DOHH2 (cell line): ENCODE results near the gene URM1.

Experiments
- H3F3A ChIP-seq: fragments of 200-600 bp; sonication (generic), shearing (Covaris generic); 2 replicates; pipeline ENCODE4 v1.6.0; 2016; ENCODE audit warnings: antibody characterized with exemption, mild to moderate bottlenecking; ENCODE audit not compliant: control insufficient read depth, insufficient read depth
- H3K27ac ChIP-seq: fragments of 200-600 bp; sonication (generic); 2 replicates; pipeline ENCODE4 v1.5.1; 2014; ENCODE audit warnings: low read depth, mild to moderate bottlenecking, low read length, moderate library complexity
- H3K27me3 ChIP-seq: fragments of 200-600 bp; sonication (generic); 2 replicates; pipeline ENCODE4 v1.6.1; 2014; ENCODE audit warnings: mild to moderate bottlenecking, low read length, mixed read lengths; ENCODE audit not compliant: control insufficient read depth
- H3K36me3 ChIP-seq: fragments of 200-600 bp; sonication (generic); 2 replicates; pipeline ENCODE4 v1.6.1; 2014; ENCODE audit warnings: mild to moderate bottlenecking, low read length, moderate library complexity, mixed read lengths; ENCODE audit not compliant: control insufficient read depth
- H3K4me1 ChIP-seq: fragments of 200-600 bp; sonication (generic); 2 replicates; pipeline ENCODE4 v1.6.1; 2014; ENCODE audit warnings: mild to moderate bottlenecking, low read length, mixed read lengths; ENCODE audit not compliant: control insufficient read depth
- H3K4me2 ChIP-seq: fragments of 200-600 bp; sonication (generic); 2 replicates; pipeline ENCODE4 v1.6.0; 2014; ENCODE audit warnings: mild to moderate bottlenecking, low read length, moderate library complexity
- H3K4me3 ChIP-seq: fragments of 200-600 bp; sonication (generic); 2 replicates; pipeline ENCODE4 v1.5.1; 2014; ENCODE audit warnings: mild to moderate bottlenecking, low read length, mixed read lengths
- H3K79me2 ChIP-seq: fragments of 200-600 bp; sonication (generic); 2 replicates; pipeline ENCODE4 v1.6.1; 2014; ENCODE audit warnings: mild to moderate bottlenecking, low read length, mixed read lengths; ENCODE audit not compliant: control insufficient read depth
- H3K9me2 ChIP-seq: fragments of 200-600 bp; sonication (generic); replicated peaks from 2 replicates; pipeline ENCODE4 v1.6.1; 2014; ENCODE audit warnings: mild to moderate bottlenecking, low read length, mixed read lengths; ENCODE audit not compliant: control insufficient read depth
- H3K9me3 ChIP-seq: fragments of 200-600 bp; sonication (generic); 2 replicates; pipeline ENCODE4 v1.6.1; 2014; ENCODE audit warnings: antibody characterized with exemption, low read length, mixed read lengths; ENCODE audit not compliant: control insufficient read depth, insufficient read depth
- H4K20me1 ChIP-seq: fragments of 200-600 bp; sonication (generic); 2 replicates; pipeline ENCODE4 v1.6.0; 2014; ENCODE audit warnings: low read depth, mild to moderate bottlenecking, antibody characterized with exemption, low read length, moderate library complexity; ENCODE audit not compliant: control insufficient read depth, insufficient read depth
- EZH2phosphoT487 ChIP-seq: fragments of 200-600 bp; sonication (generic); IDR thresholded peaks from 2 replicates; pipeline ENCODE4 v1.6.1; 2017; ENCODE audit warnings: borderline replicate concordance, mild to moderate bottlenecking, antibody characterized with exemption, low read length, moderate library complexity, mixed read lengths
- TF ChIP-seq, protein P1 (sequence below): fragments of 200-600 bp; sonication (generic); IDR thresholded peaks from one replicate; pipeline ENCODE4 v1.5.1; 2014; ENCODE audit warnings: antibody characterized with exemption, mild to moderate bottlenecking, low read depth, low read length; ENCODE audit not compliant: poor library complexity, severe bottlenecking

The URM1 gene

DNA sequence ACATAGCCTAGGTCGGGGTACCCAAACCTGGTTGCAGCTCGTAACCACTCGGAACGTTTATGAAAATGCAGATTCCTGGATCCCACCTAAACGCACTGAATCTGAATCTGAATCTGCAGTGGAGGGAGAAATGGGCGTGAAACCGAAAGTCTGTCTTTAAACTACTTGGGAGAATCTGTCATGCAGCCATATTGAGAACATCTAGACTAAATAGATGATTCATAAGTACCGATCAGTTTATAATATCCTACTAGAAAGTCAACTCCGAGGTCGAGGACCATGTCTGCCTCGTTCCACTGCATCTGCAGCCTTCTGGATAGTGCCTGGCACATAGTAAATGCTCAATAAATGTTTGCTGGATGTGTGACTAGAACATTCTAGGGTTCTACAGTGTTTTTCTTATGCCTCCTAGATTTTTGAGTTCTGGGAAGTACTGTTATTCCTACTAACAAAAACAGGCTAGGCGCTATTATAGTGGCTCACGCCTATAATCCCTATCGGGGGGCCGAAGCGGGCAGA is 47.9 kb upstream of the URM1 start:
- Histone ChIP-seq H4K20me1 (no peaks in the 10 kb centered on the region), H3K27me3 (no peaks in the 10 kb centered on the region), H3K4me1 (peaks cover 23% of the 10 kb centered on the region), H3K27ac (peak overlapping the region; percentile 71), H3K9me2 (no peaks in the 10 kb centered on the region), H3K36me3 (peaks cover 32% of the 10 kb centered on the region), H3K4me2 (peak overlapping the region; percentile 84), H3K9me3 (no peaks in the 10 kb centered on the region), H3K4me3 (peak overlapping the region; percentile 93), H3F3A (no peaks in the 10 kb centered on the region), H3K79me2 (peaks cover 47% of the 10 kb centered on the region)
- TF ChIP-seq, protein P1, sequence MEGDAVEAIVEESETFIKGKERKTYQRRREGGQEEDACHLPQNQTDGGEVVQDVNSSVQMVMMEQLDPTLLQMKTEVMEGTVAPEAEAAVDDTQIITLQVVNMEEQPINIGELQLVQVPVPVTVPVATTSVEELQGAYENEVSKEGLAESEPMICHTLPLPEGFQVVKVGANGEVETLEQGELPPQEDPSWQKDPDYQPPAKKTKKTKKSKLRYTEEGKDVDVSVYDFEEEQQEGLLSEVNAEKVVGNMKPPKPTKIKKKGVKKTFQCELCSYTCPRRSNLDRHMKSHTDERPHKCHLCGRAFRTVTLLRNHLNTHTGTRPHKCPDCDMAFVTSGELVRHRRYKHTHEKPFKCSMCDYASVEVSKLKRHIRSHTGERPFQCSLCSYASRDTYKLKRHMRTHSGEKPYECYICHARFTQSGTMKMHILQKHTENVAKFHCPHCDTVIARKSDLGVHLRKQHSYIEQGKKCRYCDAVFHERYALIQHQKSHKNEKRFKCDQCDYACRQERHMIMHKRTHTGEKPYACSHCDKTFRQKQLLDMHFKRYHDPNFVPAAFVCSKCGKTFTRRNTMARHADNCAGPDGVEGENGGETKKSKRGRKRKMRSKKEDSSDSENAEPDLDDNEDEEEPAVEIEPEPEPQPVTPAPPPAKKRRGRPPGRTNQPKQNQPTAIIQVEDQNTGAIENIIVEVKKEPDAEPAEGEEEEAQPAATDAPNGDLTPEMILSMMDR, result no peak
- TF ChIP-seq EZH2phosphoT487, result no peak

DNA sequence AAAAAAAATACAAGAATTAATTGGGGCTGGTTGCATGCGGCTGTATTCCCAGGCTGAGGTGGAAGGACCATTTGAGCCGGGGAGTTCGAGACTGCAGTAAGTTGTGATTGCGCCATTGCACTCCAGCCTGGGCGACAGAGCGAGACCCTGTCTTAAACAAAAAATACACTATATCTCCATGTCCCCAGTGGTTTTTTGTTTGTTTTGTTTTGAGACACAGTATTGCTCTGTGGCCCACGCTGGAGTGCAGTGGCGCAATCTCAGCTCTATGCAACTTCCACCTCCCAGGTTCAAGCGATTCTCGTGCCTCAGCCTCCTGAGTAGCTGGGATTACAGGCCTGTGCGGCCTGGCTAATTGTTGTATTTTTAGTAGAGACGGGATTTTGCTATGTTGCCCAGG is 47.4 kb upstream of the URM1 start:
- Histone ChIP-seq H3K27me3 (no peaks in the 10 kb centered on the region), H3K79me2 (peaks cover 47% of the 10 kb centered on the region), H3K4me1 (peaks cover 23% of the 10 kb centered on the region), H3F3A (no peaks in the 10 kb centered on the region), H3K27ac (no peak overlapping the region), H4K20me1 (no peaks in the 10 kb centered on the region), H3K36me3 (peaks cover 38% of the 10 kb centered on the region), H3K9me2 (no peaks in the 10 kb centered on the region), H3K4me2 (peak overlapping the region; percentile 84), H3K4me3 (peak overlapping the region; percentile 93), H3K9me3 (no peaks in the 10 kb centered on the region)
- TF ChIP-seq, protein P1, result no peak
- TF ChIP-seq EZH2phosphoT487, result no peak

DNA sequence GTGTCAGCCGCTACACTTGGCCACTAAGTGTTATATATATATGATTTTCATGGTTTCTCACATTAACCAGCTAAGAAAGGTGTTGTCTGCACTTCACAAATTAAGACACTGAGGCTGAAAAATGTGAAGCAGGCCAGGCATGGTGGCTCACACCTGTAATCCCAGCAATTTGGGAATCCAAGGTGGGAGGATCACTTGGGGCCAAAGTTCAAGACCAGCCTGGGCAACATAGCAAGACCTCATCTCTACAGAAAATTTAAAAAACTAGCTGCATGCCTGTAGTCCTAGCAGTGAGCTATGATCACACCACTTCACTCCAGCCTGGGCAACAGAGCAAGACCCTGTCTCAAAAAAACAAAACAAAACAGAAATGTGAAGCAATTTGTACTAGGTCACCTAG is 46.8 kb upstream of the URM1 start:
- Histone ChIP-seq H3F3A (no peaks in the 10 kb centered on the region), H3K9me2 (no peaks in the 10 kb centered on the region), H3K4me1 (peaks cover 23% of the 10 kb centered on the region), H3K4me2 (peak overlapping the region; percentile 84), H3K4me3 (peak overlapping the region; percentile 93; the same call in 1 of the 2 replicates), H3K79me2 (peaks cover 47% of the 10 kb centered on the region), H4K20me1 (no peaks in the 10 kb centered on the region), H3K9me3 (no peaks in the 10 kb centered on the region), H3K27ac (no peak overlapping the region), H3K27me3 (no peaks in the 10 kb centered on the region), H3K36me3 (peaks cover 40% of the 10 kb centered on the region)
- TF ChIP-seq EZH2phosphoT487, result no peak
- TF ChIP-seq, protein P1, result no peak
